ENCODE data around the gene MAT2B.

GRCh38 chr5:163535290-163535689 is 29.9 kb downstream of the MAT2B start:
- no peak for TF ChIP-seq CTCF (IDR thresholded peaks at IDR 0.05; ENCODE audit: low read length)
- no peak for TF ChIP-seq EZH2 (IDR thresholded peaks at IDR 0.05; ENCODE audit: borderline replicate concordance, low read length)
